Fibroblast of skin of abdomen (primary cell): Measurements from ENCODE around the gene GMFB.
"Not testable (repeated sequence)": the region's sequence is repeated elsewhere in the genome, so short reads cannot be mapped to it uniquely, and the experiment has no call there.

Experiments
- DNase-seq: peaks from one replicate; pipeline ENCODE4 v3.0.0-alpha.2; 2013

Gene GMFB

DNA sequence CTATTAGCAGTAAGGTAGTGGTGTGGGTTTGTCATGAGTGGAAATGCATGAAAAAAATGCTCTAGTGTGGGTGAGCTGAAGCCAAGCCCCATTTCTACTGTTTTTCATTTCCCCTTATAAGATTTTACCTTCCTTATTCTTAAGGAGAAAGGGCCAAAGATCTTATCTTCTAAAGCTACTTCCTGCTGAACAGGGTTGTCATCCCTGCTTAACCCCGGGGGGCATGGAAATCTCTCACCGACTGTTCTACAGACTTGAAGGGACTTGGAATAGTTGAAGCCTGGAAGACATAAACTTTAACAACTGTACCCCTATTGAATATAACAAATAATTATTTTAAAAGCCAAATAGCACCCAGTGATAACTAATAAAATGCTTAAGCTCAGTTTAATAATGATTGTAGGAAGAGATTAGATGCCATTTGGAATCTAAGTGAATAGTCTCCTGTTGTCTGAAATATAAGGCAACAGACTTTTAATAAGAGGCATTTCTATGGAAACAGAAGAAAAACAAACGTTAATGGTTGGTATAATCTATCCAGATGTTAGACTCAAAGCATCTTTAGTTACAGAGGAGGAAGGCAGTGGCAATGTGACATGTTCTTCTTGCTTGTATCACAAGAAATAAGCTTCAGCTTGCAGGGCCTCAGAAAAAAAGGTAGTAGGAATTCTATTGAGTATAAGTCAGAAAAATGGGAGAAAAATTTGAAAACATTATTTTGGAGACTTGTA is 1.8 kb upstream of the GMFB start:
- DNase-seq: no peak

DNA sequence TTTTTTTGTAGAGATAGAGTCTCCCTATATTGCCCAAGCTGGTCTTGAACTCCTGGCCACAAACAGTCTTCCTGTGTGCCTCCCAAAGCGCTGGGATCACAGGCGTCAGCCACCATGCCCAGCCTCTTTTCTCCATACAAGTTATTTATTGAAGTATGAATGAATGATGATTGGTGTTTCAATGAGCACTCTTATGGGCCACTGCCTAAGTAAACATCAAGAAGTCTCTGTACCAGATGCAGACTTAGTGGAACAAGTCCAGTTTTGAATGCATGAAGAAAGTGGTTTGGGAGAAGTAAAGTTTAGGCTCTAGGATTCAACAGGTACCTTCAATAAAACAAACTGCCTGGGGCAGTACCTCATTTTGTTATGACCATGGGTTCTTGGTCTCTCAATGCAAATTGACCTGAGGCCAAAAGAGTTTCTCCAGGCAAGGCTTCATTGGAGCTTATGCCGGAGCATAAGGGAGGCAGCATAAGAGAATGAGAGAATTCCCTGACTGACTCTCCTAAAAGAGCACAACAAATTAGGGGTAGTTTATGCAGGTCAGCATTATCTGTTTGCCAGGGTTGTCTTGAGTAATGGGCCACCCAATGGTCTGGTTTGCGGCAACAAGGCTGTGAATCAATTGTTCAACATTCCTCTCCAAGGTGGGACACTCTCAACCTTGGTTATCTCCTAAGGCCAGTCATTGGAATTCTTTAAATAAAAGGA is 1.1 kb upstream of the GMFB start:
- DNase-seq: no peak

GRCh38 chr14:54489318-54489683 is 521 bp upstream of the GMFB start:
- no peak for DNase-seq

- no peak for DNase-seq
Observed at GRCh38 chr14:54488318-54488645, 498 bp downstream of the GMFB start.

GRCh38 chr14:54487771-54488170 is 1.0 kb downstream of the GMFB start:
- peak; percentile 44 for DNase-seq

DNA sequence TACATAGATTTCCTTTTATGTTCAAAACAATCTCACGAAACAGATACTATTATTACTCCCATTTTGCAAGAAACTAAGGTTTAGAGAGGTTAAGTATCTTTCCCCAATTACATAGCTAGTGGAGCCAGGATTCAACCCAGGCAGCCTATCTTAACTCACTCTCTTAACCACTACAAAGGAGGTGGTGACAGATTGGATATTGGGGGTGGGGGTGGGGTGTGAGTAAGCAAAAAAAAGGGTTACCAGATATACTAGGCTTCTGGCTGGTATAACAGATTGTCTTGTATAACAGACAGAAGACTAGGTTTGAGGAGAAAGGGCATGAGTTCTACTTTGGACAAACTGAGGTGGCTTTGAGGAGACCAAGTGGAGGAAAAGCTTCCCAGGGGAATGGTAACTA is 2.1 kb downstream of the GMFB start:
- no peak for DNase-seq

- DNase-seq: peak; percentile 18
Observed at GRCh38 chr14:54483846-54484245, 4.9 kb downstream of the GMFB start.

DNA sequence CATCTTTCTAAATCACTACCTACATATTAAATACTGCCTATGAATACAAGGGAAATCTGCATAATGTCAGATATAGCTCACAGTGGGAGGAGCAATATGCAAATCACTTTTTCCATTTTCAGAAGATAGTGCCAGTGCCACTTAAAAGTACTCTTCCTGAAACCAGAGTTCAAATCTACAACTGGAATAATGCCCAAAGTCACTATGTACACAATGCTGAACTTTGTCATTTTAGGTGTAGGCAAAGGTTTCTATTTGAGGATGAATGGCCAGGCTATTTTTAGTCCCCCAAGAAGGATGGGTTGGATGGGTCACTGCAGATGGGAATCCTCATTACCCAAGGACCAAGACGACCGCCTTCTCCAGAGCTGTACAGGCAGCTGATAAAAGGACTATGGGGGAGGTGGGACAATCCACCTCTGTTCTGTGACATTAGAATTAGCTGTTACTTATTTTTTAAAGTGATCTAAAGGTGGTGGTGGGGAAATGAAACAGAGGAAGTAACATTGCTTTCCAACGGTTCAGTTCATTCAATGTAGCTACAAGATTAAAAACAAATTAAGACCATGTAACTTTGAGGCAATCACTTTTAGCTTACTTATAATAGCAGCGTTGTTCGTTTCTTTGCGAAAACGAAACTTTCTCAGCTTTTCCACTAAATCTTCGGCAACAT is 5.6 kb downstream of the GMFB start:
- DNase-seq: no peak

DNA sequence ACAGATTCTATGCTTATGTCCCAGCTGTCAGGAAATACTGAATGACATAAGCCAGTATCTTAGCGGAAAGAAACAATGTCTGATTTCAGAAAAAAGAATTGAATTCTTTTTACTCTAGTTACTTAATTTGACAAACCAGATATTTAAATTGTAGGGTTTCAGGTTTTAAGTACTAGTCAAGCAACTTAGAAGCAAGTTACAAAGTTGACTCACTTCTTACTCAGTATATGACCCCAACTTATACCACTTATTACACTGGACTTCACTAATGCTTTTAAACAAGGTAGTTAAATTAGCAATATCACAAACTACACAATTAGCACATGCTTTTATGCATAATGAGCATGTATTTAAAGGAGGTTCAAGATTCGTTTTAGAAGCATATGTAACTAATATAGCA is 7.1 kb downstream of the GMFB start:
- DNase-seq: no peak

GRCh38 chr14:54480830-54481562 is 7.8 kb downstream of the GMFB start:
- DNase-seq: no peak

DNA sequence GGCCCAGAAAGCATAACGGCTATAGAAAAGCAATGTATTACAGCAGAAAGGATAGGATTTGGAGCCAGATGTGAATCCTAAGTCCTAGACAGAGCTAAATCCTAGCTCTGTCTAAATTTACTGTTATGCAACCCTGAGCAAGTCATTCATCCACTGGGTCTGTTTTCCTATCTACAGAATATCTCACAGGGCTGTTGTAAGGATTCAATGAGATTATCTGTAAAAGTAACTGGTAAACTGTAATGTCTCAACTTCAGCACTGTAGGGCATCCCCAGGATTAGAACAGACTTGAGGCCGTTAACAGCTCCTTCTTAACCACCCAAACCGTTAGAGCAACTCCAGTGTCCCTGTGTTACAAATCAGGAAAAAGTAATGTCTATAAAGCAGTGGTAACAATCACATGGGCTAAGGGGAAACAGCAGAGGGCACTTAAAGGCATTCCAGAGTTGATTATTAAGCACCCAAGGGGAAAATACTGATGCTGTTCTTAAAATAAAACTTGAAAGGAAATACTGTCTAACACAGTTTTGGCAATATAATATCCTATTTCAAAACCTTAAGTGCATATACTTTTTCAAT is 10.1 kb downstream of the GMFB start:
- DNase-seq: no peak

DNA sequence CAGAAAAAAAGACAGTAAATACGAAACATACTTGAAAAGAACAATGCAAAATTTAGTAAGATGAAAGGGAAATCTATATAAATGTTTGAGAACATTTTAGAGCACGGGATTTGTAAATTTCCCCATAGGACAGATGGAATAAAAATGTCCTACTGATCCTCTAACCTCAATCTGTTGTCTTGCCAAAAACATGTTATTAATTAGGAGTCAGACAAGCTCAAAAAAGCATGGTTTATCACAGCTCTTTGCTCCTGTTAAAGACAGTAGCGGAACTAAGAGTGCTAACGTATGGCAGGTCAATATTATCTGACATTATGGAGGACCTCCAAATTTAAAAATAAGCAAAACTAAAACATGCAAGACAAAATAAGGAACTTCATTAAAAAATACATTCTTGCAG is 12.9 kb downstream of the GMFB start:
- peak; percentile 47 for DNase-seq

GRCh38 chr14:54475187-54475899 is 13.4 kb downstream of the GMFB start:
- no peak for DNase-seq

- no peak for DNase-seq
Observed at GRCh38 chr14:54474232-54474793, 14.5 kb downstream of the GMFB start.

DNA sequence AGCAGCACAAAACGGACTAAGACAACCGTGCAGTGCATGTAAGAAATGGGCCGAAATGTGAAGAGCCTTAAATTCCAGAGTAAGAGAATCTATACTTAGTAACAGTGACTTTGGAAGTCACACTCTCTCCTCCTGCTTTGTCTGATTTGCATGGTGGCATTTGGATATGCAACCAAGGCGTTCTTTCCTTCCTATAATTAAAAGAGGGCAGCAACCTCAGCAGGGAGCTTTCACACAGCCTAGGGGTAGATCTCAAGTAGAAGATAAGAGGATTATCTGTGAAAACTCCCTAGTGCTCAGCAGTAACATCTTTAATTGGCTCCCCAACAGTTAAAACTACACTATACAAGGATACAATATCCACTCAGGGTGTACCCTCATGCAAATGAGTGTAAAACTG is 16.5 kb downstream of the GMFB start:
- DNase-seq: no peak

- DNase-seq: no peak
Observed at GRCh38 chr14:54471641-54472040, 17.1 kb downstream of the GMFB start.

DNA sequence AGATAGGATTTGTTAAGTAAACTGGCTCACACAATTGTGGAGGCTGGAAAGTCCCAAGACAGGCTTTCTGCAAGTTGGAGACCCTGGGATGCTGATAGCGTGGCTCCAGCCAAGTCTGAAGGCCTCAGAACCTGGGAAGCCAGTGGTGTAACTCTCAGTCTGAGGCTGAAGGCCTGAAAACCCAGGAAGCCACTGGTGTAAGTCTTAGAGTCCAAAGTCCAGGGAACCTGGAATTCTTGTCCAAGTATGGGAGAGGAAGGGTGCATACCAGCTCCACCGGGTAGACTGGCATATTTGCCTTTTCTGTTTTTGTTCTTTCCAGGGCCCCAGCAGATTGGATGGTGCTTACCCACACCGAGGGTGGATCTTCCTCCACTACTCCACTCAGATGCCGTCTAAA is 18.1 kb downstream of the GMFB start:
- DNase-seq: no peak

DNA sequence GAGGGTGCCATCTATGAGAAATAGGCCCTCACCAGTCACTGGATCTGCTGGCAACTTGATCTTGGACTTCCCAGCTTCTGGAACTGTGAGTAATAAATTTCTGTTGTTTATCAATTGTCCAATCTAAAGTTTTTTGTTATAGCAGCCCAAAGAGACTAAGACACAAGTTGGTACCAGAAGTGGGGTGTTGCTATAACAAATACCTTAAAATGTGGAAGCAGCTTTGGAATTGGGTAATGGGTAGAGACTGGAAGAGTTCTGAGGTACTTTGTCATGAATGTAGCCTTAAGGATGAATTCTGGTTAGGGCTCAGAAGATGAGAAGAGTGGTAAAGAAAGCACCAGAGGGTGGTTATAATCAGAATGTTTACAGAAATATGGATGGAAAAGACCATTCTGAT is 21.5 kb downstream of the GMFB start:
- DNase-seq: no peak

- no peak for DNase-seq
Observed at GRCh38 chr14:54465654-54466053, 23.1 kb downstream of the GMFB start.

GRCh38 chr14:54462048-54462447 is 26.7 kb downstream of the GMFB start:
- DNase-seq: no peak

- no peak for DNase-seq
Observed at GRCh38 chr14:54459106-54459505, 29.7 kb downstream of the GMFB start.

- not testable (repeated sequence) for DNase-seq
Observed at GRCh38 chr14:54458536-54458935, 30.2 kb downstream of the GMFB start.
